ENCODE results near the gene NOD2. TPM values are rescaled to one million over a fixed set of nuclear protein-coding genes. Genes with fewer than 3 reads are reported as not detected.

Gene NOD2
- total RNA-seq, 2 experiments from 2014 or later = 20.8 to 24.1 TPM

DNA sequence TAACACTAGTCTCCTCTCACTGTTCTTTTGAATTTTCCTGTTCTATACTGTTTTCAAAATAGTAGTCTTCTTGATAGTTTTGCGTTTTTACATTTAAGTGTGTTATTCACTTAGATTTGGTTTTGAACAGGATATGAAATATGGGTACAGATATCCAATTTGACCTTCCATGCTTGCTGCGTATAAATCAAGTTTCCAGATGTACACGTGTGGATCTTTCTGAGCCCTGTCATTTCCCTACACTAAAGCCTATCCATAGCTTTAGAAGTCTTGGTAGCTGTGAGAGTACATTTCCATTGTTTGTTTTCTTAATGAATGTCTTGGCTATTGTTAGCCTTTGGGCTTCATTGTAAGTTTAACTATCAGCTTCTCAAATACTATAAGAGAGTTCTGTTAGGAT, 68.8 kb downstream of the NOD2 start:
- peaks cover 79% of the 10 kb centered on the region for H3K4me1 Mint-ChIP-seq
- H3K27ac Mint-ChIP-seq = no peak overlapping the region
- CTCF ChIA-PET = interaction anchor here (0.9 to 1.2 kb wide), 2 partner anchors 44 to 97 kb away, joined by 3 read pairs; no protein-coding TSS in a partner anchor
- no peak for DNase-seq
- H3K9me3 Mint-ChIP-seq = peaks cover 7% of the 10 kb centered on the region
- peaks cover 80% of the 10 kb centered on the region for H3K36me3 Mint-ChIP-seq (ENCODE audit: low read depth)
- POLR2A ChIA-PET = interaction anchor here (1.1 kb wide), 1 partner anchor 94 kb away, joined by 4 read pairs; no protein-coding TSS in a partner anchor
- no peak overlapping the region for H3K4me3 Mint-ChIP-seq
- no peaks in the 10 kb centered on the region for H3K27me3 Mint-ChIP-seq

DNA sequence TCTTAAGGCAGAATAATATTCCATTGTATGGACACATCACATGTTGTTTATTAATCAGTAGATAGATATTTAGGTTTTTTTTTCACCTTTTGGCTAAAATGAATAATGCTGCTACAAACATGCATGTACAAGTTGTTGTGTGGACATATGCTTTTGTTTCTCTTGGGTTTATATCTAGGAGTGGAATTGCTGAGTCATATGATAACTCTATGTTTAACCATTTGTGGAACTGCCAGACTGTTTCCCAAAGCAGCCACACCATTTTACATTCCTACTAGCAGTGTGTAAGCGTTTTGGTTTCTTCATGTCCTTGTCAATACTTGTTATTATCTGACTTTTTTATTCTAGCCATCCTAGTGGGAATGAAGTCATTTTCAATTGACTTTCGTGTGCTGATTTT, 69.8 kb downstream of the NOD2 start:
- no peaks in the 10 kb centered on the region for H3K27me3 Mint-ChIP-seq
- no peak overlapping the region for H3K27ac Mint-ChIP-seq
- peaks cover 84% of the 10 kb centered on the region for H3K36me3 Mint-ChIP-seq (ENCODE audit: low read depth)
- POLR2A ChIA-PET = interaction anchor here (1.1 kb wide), 1 partner anchor 95 kb away, joined by 4 read pairs; no protein-coding TSS in a partner anchor
- DNase-seq = no peak
- no peak overlapping the region for H3K4me3 Mint-ChIP-seq
- CTCF ChIA-PET = interaction anchor here (0.9 to 1.2 kb wide), 2 partner anchors 43 to 98 kb away, joined by 3 read pairs; no protein-coding TSS in a partner anchor
- peaks cover 7% of the 10 kb centered on the region for H3K9me3 Mint-ChIP-seq
- peaks cover 80% of the 10 kb centered on the region for H3K4me1 Mint-ChIP-seq

DNA sequence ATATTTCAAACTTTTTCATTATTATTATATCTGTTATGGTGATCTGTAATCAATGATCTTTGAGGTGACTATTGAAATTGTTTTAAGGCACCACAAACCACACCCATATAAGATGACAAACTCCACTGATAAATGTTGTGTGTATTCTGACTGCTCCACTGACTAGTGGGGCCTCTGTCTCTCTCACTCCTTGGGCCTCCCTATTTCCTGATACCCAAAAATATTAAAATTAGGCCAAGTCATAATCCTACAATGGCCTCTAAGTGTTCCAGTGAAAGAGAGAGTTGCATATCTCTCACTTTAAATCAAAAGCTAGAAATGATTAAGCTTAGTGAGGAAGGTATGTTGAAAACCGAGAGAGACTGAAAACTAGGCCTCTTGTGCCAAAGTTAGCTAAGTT, 71.9 kb downstream of the NOD2 start:
- peaks cover 90% of the 10 kb centered on the region for H3K36me3 Mint-ChIP-seq (ENCODE audit: low read depth)
- H3K4me1 Mint-ChIP-seq = peaks cover 85% of the 10 kb centered on the region
- POLR2A ChIA-PET = interaction anchor here (1.1 to 3.5 kb wide), 7 partner anchors 11 to 98 kb away, joined by 3 to 21 read pairs (median 5); no protein-coding TSS in a partner anchor
- peak overlapping the region; percentile 67 for H3K27ac Mint-ChIP-seq
- no peak overlapping the region for H3K4me3 Mint-ChIP-seq
- no peak for DNase-seq
- no peaks in the 10 kb centered on the region for H3K27me3 Mint-ChIP-seq
- CTCF ChIA-PET = interaction anchor here (0.7 to 1.8 kb wide), 4 partner anchors 11 to 100 kb away, joined by 3 to 10 read pairs (median 4); no protein-coding TSS in a partner anchor
- H3K9me3 Mint-ChIP-seq = peaks cover 11% of the 10 kb centered on the region

DNA sequence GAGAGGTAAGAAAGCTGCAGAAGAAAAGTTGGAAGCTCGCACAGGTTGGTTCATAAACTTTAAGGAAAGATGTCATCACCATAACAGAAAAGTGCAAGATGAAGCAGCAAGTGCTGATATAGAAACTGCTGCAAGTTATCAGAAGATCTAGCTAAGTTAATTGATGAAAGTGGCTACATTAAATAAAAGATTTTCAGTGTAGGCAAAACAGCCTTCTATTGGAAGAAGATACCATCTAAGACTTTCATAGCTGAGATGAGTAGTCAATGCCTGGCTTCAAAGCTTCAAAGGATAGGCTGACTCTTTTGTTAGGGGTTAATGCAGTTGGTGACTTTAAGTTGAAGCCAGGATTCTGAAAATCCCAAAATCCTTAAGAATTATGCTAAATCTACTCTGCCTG, 72.5 kb downstream of the NOD2 start:
- peaks cover 11% of the 10 kb centered on the region for H3K9me3 Mint-ChIP-seq
- DNase-seq = no peak
- POLR2A ChIA-PET = interaction anchor here (1.1 to 3.5 kb wide), 7 partner anchors 11 to 99 kb away, joined by 3 to 21 read pairs (median 5); no protein-coding TSS in a partner anchor
- no peaks in the 10 kb centered on the region for H3K27me3 Mint-ChIP-seq
- CTCF ChIA-PET = interaction anchor here (0.7 to 1.5 kb wide), 4 partner anchors 10 to 101 kb away, joined by 3 to 10 read pairs (median 3); no protein-coding TSS in a partner anchor
- H3K27ac Mint-ChIP-seq = peak overlapping the region; percentile 67
- H3K36me3 Mint-ChIP-seq (ENCODE audit: low read depth) = peaks cover 90% of the 10 kb centered on the region
- H3K4me3 Mint-ChIP-seq = no peak overlapping the region
- H3K4me1 Mint-ChIP-seq = peaks cover 82% of the 10 kb centered on the region

DNA sequence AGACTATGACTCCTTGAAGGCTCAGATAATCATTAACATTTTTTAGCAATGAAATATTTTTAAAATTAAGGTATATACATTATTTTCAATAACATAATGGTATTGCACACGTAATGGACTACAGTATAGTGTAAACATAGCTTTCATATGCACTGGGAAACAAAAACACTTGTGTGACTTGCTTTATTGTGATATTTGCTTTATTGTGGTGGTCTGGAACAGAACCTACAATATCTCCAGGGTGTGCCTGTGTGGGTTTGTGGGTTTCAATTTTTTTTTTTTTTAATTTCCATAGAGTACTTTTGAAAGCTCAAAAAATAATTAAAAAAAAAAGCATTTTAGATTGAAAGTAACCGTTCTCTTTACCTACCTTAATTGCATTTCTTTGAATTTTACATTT, 73.8 kb downstream of the NOD2 start:
- peaks cover 93% of the 10 kb centered on the region for H3K36me3 Mint-ChIP-seq (ENCODE audit: low read depth)
- peaks cover 79% of the 10 kb centered on the region for H3K4me1 Mint-ChIP-seq
- no peak for DNase-seq
- H3K27ac Mint-ChIP-seq = no peak overlapping the region
- CTCF ChIA-PET = interaction anchor here (1.0 to 1.6 kb wide), 3 partner anchors 39 to 102 kb away, joined by 3 to 7 read pairs (median 4); no protein-coding TSS in a partner anchor
- no peaks in the 10 kb centered on the region for H3K27me3 Mint-ChIP-seq
- peaks cover 13% of the 10 kb centered on the region for H3K9me3 Mint-ChIP-seq
- POLR2A ChIA-PET = interaction anchor here (1.0 to 3.5 kb wide), 5 partner anchors 9 to 440 kb away, joined by 4 to 13 read pairs (median 4); no protein-coding TSS in a partner anchor
- no peak overlapping the region for H3K4me3 Mint-ChIP-seq

DNA sequence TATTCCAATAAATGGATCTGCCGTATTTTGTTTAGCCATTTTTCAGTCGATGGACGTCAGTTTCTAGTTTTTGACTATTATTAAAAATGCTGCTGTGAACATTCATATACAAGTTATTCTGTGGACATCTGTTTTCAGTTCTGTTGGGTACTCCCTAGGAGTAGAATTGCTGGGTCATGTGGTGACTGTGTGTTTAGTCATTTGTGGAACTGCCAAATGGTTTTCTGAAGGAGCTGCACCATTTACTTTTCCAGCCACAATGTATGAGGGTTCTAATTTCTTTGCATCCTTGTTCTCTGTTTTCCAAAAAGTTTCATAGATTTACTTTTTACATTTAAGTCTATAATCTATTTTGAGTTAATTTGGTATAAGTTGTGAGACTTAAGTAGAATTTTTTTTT, 78.0 kb downstream of the NOD2 start:
- H3K4me1 Mint-ChIP-seq = peaks cover 52% of the 10 kb centered on the region
- CTCF ChIA-PET = interaction anchor here (1.2 kb wide), 1 partner anchor 35 kb away, joined by 5 read pairs; no protein-coding TSS in a partner anchor
- no peak overlapping the region for H3K4me3 Mint-ChIP-seq
- peaks cover 10% of the 10 kb centered on the region for H3K9me3 Mint-ChIP-seq
- H3K27me3 Mint-ChIP-seq = no peaks in the 10 kb centered on the region
- no peak overlapping the region for H3K27ac Mint-ChIP-seq
- peaks cover 85% of the 10 kb centered on the region for H3K36me3 Mint-ChIP-seq (ENCODE audit: low read depth)
- POLR2A ChIA-PET = no interaction called here
- DNase-seq = no peak

DNA sequence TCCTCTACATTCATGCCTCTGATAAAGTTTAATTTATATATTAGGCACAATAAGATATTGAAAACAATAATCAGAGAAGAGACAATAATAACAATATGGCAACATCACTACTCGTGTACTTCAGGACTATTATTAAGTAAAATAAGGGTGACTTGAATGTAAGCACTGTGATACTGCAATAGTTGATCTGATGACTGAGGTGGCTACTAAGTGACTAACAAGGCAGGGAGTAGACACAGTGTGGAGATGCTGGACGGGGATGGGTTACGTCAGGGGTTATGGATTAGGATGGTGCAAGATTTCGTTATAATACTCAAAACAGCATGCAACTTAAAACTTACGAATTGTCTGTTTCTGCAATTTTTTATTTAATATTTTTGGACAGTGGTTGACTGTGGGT, 81.0 kb downstream of the NOD2 start:
- peaks cover 48% of the 10 kb centered on the region for H3K4me1 Mint-ChIP-seq
- POLR2A ChIA-PET = no interaction called here
- CTCF ChIA-PET = interaction anchor here (0.7 to 1.3 kb wide), 2 partner anchors 32 to 109 kb away, joined by 3 to 5 read pairs; no protein-coding TSS in a partner anchor

DNA sequence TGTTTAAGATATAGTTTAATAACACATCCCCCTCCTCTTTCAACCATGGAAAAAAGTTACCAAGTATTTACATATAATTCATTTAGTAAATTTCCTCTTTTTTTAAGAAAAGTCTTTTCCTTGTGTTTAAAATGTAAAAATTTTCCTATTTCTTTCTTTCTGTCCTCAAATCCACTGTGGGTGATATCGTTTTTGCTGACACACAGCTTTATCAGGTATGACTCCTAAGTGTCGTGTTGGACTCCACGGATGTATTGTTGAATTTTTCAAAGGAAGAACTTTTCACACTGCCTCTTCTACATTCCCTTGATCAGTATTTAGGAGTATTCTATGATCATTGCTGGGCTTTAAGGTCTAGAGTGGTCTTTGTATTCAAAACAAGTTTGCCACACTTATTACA, 81.6 kb downstream of the NOD2 start:
- CTCF ChIA-PET = interaction anchor here (0.7 kb wide), 1 partner anchor 31 kb away, joined by 3 read pairs; no protein-coding TSS in a partner anchor
- Mint-ChIP-seq H3K27me3 (no peaks in the 10 kb centered on the region), H3K36me3 (ENCODE audit: low read depth) (peaks cover 78% of the 10 kb centered on the region), H3K27ac (no peak overlapping the region), H3K4me1 (peaks cover 50% of the 10 kb centered on the region), H3K9me3 (peaks cover 2% of the 10 kb centered on the region), H3K4me3 (no peak overlapping the region)
- DNase-seq = no peak
- POLR2A ChIA-PET = no interaction called here

More for the DNA sequence above, 81.0 kb downstream of the NOD2 start:
- Mint-ChIP-seq H3K4me3 (no peak overlapping the region), H3K27me3 (no peaks in the 10 kb centered on the region), H3K27ac (no peak overlapping the region), H3K36me3 (ENCODE audit: low read depth) (peaks cover 78% of the 10 kb centered on the region), H3K9me3 (peaks cover 6% of the 10 kb centered on the region)
- no peak for DNase-seq

DNA sequence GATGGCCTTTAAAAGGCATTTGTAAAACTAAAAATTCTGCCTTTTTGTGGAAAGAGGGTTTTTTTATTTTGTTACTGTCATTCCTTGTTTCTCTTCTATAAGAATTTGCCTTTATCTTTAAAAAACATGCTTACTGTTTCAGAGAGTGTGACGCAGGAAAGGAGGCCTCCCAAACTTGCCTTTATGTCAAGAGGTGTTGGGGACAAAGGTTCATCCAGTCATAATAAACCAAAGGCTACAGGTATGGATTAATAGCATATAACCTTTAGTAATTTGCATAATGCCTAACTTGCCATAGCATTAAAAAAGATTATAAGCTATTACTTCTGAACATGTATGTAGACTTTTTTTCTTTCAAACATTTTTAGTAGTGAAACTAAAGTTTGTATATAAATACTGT, 82.6 kb downstream of the NOD2 start:
- no peak for DNase-seq
- no peak overlapping the region for H3K4me3 Mint-ChIP-seq
- ChIA-PET POLR2A (interaction anchor here (2.2 kb wide), 1 partner anchor 9 kb away, joined by 13 read pairs; no protein-coding TSS in a partner anchor), CTCF (interaction anchor here (0.9 to 2.4 kb wide), 5 partner anchors 10 to 109 kb away, joined by 3 to 16 read pairs (median 4); no protein-coding TSS in a partner anchor)
- H3K36me3 Mint-ChIP-seq (ENCODE audit: low read depth) = peaks cover 76% of the 10 kb centered on the region
- no peaks in the 10 kb centered on the region for H3K27me3 Mint-ChIP-seq
- H3K4me1 Mint-ChIP-seq = peaks cover 57% of the 10 kb centered on the region
- H3K9me3 Mint-ChIP-seq = peaks cover 2% of the 10 kb centered on the region
- H3K27ac Mint-ChIP-seq = no peak overlapping the region

DNA sequence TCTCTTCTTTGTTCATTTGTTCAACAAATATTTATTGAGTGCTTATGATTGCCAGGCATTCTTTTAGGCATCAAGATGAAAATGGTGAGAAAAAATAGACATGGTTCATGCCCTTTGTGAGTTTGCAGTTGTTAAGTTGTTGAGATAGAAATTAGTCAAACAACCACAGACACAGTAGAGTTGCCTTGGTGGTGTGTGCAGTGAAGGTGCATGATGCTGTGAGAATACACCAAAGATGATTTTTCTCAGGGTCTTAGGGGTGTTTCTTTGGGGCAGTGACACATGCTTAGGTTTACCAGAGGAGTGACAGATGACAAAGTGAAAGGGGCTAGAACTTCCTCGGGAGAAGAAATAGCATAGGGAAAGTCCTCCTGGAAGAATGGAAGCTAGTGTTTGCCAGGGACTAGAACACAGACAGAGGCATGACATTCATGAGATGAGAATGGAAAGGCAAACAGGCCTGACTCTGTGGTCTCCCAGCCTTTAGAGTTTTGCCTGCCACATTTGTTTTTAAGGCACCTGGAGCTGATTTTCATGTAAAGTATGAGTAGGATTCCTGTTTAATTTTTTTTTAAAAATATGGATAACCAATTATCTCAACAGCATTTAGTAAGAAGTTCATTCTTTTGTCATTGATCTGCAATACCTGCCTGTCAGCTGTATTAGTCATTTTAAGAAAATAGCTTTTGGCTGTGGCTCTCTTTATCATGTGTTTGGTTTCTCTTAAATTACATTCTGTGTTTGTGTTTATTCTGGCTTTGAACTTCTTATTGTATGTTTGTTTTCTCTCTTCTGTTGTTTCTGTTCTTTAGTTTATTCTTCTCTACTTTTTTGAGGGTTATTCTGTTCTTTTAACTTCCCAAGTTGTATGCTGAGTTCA, 85.1 kb downstream of the NOD2 start:
- Mint-ChIP-seq H3K27ac (peak overlapping the region; percentile 76), H3K27me3 (no peaks in the 10 kb centered on the region), H3K9me3 (no peaks in the 10 kb centered on the region), H3K4me1 (peaks cover 66% of the 10 kb centered on the region), H3K36me3 (ENCODE audit: low read depth) (peaks cover 77% of the 10 kb centered on the region), H3K4me3 (no peak overlapping the region)
- DNase-seq = no peak
- CTCF ChIA-PET = interaction anchor here (0.8 to 1.9 kb wide), 7 partner anchors 11 to 82 kb away, joined by 3 to 7 read pairs (median 3); no protein-coding TSS in a partner anchor
- POLR2A ChIA-PET = interaction anchor here (0.7 to 4.2 kb wide), 3 partner anchors 14 to 464 kb away, joined by 3 to 21 read pairs (median 5); partner anchors contain the start of gene SNX20

DNA sequence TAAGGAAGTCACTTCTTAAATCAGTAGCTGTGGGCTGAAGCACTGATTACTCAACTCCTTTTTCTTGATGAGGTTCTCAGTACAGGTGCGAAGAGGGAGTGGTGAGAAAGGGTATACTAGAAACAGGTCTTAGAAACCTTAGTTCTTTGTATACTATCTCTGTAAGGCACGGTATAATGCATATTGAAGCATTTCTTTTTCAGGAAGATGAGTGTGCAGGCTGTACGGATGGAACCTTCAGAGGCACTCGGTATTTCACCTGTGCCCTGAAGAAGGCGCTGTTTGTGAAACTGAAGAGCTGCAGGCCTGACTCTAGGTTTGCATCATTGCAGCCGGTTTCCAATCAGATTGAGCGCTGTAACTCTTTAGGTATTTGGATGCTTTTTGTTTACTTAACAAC, 87.6 kb downstream of the NOD2 start:
- H3K27me3 Mint-ChIP-seq = no peaks in the 10 kb centered on the region
- H3K9me3 Mint-ChIP-seq = no peaks in the 10 kb centered on the region
- ChIA-PET POLR2A (interaction anchor here (0.9 to 4.2 kb wide), 7 partner anchors 16 to 114 kb away, joined by 3 to 21 read pairs (median 4); partner anchors contain the start of gene CYLD), CTCF (interaction anchor here (0.7 to 2.6 kb wide), 8 partner anchors 13 to 114 kb away, joined by 3 to 15 read pairs (median 6); no protein-coding TSS in a partner anchor)
- peaks cover 57% of the 10 kb centered on the region for H3K4me1 Mint-ChIP-seq
- H3K4me3 Mint-ChIP-seq = peak overlapping the region; percentile 56
- peaks cover 80% of the 10 kb centered on the region for H3K36me3 Mint-ChIP-seq (ENCODE audit: low read depth)
- DNase-seq = peak; percentile 36
- peak overlapping the region; percentile 95 for H3K27ac Mint-ChIP-seq

DNA sequence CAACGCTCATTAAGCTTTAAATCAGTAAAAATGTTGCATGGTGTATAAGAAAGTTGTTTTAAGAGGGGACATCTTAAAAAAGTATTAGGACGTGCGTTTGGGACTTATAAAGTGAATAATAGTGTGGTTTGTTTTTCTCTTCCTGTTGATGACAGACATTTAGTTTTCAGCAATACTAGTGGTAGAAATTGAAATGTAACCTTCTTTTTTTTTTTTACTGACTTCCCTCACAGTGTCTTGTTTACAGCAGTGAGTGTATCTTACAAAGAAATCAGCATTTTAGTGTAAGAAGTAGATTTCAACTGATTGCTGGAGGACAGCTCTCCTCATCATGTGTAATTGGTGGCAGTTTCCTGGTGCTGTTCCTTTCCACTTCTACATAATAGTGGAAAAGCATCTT, 88.1 kb downstream of the NOD2 start:
- no peak for DNase-seq
- H3K4me1 Mint-ChIP-seq = peaks cover 57% of the 10 kb centered on the region
- no peaks in the 10 kb centered on the region for H3K27me3 Mint-ChIP-seq
- H3K4me3 Mint-ChIP-seq = peak overlapping the region; percentile 56
- POLR2A ChIA-PET = interaction anchor here (0.9 to 4.2 kb wide), 5 partner anchors 16 to 114 kb away, joined by 4 to 21 read pairs (median 5); partner anchors contain the start of gene CYLD
- peak overlapping the region; percentile 95 for H3K27ac Mint-ChIP-seq
- H3K9me3 Mint-ChIP-seq = no peaks in the 10 kb centered on the region
- CTCF ChIA-PET = interaction anchor here (1.2 to 2.6 kb wide), 6 partner anchors 24 to 115 kb away, joined by 3 to 15 read pairs (median 9); no protein-coding TSS in a partner anchor
- H3K36me3 Mint-ChIP-seq (ENCODE audit: low read depth) = peaks cover 85% of the 10 kb centered on the region

Data from activated CD4-positive, alpha-beta memory T cell treated with anti-CD3 and anti-CD28 coated beads, Interleukin-2, amount 10 ng/mL, durations not matched to agents 7 days and 5 days (primary cell).